MM.1S (cell line): Measurements from ENCODE around the gene CLPTM1.

ENCODE experiments used
- EZH2 ChIP-seq: fragments of 300-600 bp; sonication (generic); optimal IDR thresholded peaks from 2 replicates; pipeline ENCODE3; 2017; ENCODE audit warnings: low read depth, mild to moderate bottlenecking, antibody characterized with exemption, low read length, mixed read lengths
- TF ChIP-seq, protein P1 (sequence below): fragments of 300-600 bp; sonication (generic); IDR thresholded peaks from 2 replicates; pipeline ENCODE4 v1.5.1; 2016; ENCODE audit warnings: antibody characterized with exemption, low read length, mixed read lengths

DNA sequence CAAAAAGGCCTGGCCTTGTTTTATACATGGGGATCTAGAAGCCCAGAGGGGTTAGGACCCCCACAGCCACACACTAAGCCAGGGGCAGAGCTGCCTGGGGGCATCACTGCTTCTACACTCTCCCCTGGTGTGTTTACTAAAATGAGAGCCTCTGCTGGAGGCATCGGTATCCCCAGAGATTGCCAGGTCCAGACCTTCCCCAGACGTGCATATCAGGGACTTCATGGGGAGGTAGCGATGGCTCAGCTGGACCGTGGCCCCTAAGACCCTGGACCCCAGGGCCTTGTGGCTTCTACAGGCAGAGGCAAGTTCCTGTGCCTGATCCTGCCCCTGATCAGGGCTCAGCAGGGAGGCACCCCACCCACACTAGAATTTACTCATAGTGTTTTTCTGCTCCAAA, 13.5 kb downstream of the CLPTM1 start:
- TF ChIP-seq, protein P1, sequence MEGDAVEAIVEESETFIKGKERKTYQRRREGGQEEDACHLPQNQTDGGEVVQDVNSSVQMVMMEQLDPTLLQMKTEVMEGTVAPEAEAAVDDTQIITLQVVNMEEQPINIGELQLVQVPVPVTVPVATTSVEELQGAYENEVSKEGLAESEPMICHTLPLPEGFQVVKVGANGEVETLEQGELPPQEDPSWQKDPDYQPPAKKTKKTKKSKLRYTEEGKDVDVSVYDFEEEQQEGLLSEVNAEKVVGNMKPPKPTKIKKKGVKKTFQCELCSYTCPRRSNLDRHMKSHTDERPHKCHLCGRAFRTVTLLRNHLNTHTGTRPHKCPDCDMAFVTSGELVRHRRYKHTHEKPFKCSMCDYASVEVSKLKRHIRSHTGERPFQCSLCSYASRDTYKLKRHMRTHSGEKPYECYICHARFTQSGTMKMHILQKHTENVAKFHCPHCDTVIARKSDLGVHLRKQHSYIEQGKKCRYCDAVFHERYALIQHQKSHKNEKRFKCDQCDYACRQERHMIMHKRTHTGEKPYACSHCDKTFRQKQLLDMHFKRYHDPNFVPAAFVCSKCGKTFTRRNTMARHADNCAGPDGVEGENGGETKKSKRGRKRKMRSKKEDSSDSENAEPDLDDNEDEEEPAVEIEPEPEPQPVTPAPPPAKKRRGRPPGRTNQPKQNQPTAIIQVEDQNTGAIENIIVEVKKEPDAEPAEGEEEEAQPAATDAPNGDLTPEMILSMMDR: no peak
- TF ChIP-seq EZH2: no peak
